Measurements from ENCODE around the gene CREB3.

Gene CREB3

DNA sequence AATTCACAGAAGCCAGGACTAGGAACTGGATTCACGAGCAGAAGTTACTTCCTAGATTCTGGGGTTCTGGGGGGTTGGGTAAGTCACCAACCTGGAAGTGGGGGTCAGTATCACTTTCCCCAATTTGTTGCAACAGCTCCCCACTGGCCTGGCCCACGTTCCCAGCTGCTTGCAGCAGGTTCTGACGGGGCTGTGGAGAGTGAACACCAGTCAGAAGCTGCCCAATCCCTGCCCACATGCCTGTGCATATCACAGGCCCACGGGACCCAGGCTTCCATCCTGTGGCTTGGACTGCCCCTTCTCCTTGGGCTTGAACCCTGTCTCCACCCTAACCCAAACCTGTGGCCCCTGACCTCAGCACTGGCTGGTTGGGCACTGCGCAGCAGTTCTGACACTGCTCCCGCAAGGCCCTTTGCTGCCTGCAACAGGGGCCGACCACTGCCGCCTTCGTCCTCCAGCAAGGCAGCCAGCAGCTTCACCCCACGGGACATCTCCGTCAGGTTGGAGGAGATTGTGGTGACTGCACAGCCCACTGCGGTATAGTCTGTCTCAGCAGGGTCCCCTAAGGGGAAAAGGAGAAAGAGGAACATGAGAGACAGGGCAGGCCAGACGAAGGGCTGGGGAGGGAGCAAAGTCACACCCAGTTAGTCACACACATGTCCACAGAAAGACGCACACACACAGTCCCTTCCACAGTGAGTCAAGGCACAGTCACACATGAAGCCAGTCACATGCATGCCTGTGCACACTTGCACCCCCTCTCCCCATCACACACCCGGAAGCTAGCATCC is 13.6 kb upstream of the CREB3 start:
- TF ChIP-seq POLR2AphosphoS5 (IDR thresholded peaks at IDR 0.05; ENCODE audit: low read depth, low read length), result no peak
- peak; percentile 71 for FAIRE-seq
- DNase-seq (ENCODE audit: insufficient read length, low spot score), result no peak

- TF ChIP-seq TAF1 (IDR thresholded peaks at IDR 0.05; ENCODE audit: low read depth, low read length) (no peak), POLR2AphosphoS5 (IDR thresholded peaks at IDR 0.05; ENCODE audit: low read depth, low read length) (no peak), POLR2A (IDR thresholded peaks at IDR 0.05; ENCODE audit: low read depth, low read length) (no peak), PAX5 (IDR thresholded peaks at IDR 0.05; ENCODE audit: insufficient read depth, low read length, severe bottlenecking) (no peak), POU2F2 (IDR thresholded peaks at IDR 0.05; ENCODE audit: low read depth, low read length) (no peak), SPI1 (IDR thresholded peaks at IDR 0.05; ENCODE audit: low read depth, low read length) (no peak)
Measured at GRCh38 chr9:35719546-35719945, 12.9 kb upstream of the CREB3 start.

DNA sequence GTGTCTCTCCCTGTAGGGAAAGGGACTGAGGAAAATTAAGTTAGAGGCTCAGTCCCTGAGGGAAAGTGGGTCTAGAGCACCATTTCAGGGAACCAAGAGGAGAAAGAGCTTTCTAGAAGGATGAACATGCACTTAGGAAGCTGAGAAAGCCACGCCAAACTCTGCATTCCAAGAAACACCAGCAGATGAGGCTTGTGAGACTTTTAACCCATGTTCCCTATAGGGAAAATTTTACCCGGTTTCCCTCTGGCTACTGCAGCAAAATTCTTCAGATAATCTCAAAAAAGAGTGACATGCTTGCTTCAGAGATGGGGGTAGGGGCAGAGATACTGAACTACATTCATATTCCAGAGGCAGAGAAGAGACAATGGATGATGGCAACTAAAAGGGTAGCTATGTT is 9.0 kb upstream of the CREB3 start:
- TF ChIP-seq SPI1 (IDR thresholded peaks at IDR 0.05; ENCODE audit: low read depth, low read length), result no peak
- TF ChIP-seq POLR2A (IDR thresholded peaks at IDR 0.05; ENCODE audit: low read depth, low read length), result no peak
- FAIRE-seq, result no peak
- DNase-seq (ENCODE audit: insufficient read length, low spot score), result no peak

More at GRCh38 chr9:35719546-35719945, 12.9 kb upstream of the CREB3 start:
- DNase-seq (ENCODE audit: insufficient read length, low spot score), result no peak
- FAIRE-seq, result no peak

- FAIRE-seq (no peak), DNase-seq (ENCODE audit: insufficient read length, low spot score) (no peak)
- TF ChIP-seq POLR2A (IDR thresholded peaks at IDR 0.05; ENCODE audit: low read depth, low read length) (no peak), TAF1 (IDR thresholded peaks at IDR 0.05; ENCODE audit: low read depth, low read length) (no peak), POLR2AphosphoS5 (IDR thresholded peaks at IDR 0.05; ENCODE audit: low read depth, low read length) (no peak), SPI1 (IDR thresholded peaks at IDR 0.05; ENCODE audit: low read depth, low read length) (no peak), PAX5 (IDR thresholded peaks at IDR 0.05; ENCODE audit: insufficient read depth, low read length, severe bottlenecking) (no peak), POU2F2 (IDR thresholded peaks at IDR 0.05; ENCODE audit: low read depth, low read length) (no peak)
Measured at GRCh38 chr9:35723908-35724307, 8.6 kb upstream of the CREB3 start.

- no peak for TF ChIP-seq SPI1 (IDR thresholded peaks at IDR 0.05; ENCODE audit: low read depth, low read length)
- no peak for TF ChIP-seq POU2F2 (IDR thresholded peaks at IDR 0.05; ENCODE audit: low read depth, low read length)
- TF ChIP-seq POLR2A (IDR thresholded peaks at IDR 0.05; ENCODE audit: low read depth, low read length), result no peak
- TF ChIP-seq POLR2AphosphoS5 (IDR thresholded peaks at IDR 0.05; ENCODE audit: low read depth, low read length), result no peak
- TF ChIP-seq PAX5 (IDR thresholded peaks at IDR 0.05; ENCODE audit: insufficient read depth, low read length, severe bottlenecking), result no peak
- FAIRE-seq, result no peak
- no peak for DNase-seq (ENCODE audit: insufficient read length, low spot score)
Measured at GRCh38 chr9:35725362-35725761, 7.1 kb upstream of the CREB3 start.

GRCh38 chr9:35726931-35727330 is 5.5 kb upstream of the CREB3 start:
- TF ChIP-seq SPI1 (IDR thresholded peaks at IDR 0.05; ENCODE audit: low read depth, low read length), result peak; percentile 24; the same call in 1 of the 2 replicates
- no peak for TF ChIP-seq PAX5 (IDR thresholded peaks at IDR 0.05; ENCODE audit: insufficient read depth, low read length, severe bottlenecking)
- DNase-seq (ENCODE audit: insufficient read length, low spot score) (no peak), FAIRE-seq (peak; percentile 60)

GRCh38 chr9:35727676-35728040 is 4.8 kb upstream of the CREB3 start:
- FAIRE-seq (peak; percentile 74), DNase-seq (ENCODE audit: insufficient read length, low spot score) (no peak)
- TF ChIP-seq SPI1 (IDR thresholded peaks at IDR 0.05; ENCODE audit: low read depth, low read length) (no peak), POLR2AphosphoS5 (IDR thresholded peaks at IDR 0.05; ENCODE audit: low read depth, low read length) (no peak), TAF1 (IDR thresholded peaks at IDR 0.05; ENCODE audit: low read depth, low read length) (no peak), POU2F2 (IDR thresholded peaks at IDR 0.05; ENCODE audit: low read depth, low read length) (no peak), PAX5 (IDR thresholded peaks at IDR 0.05; ENCODE audit: insufficient read depth, low read length, severe bottlenecking) (no peak)

- FAIRE-seq, result peak; percentile 84
- 0 out of 2 replicates have a peak, but pooled peaks have one; percentile 4 for TF ChIP-seq SPI1 (IDR thresholded peaks at IDR 0.05; ENCODE audit: low read depth, low read length)
- TF ChIP-seq TAF1 (IDR thresholded peaks at IDR 0.05; ENCODE audit: low read depth, low read length), result peak; percentile 64
- no peak for TF ChIP-seq PAX5 (IDR thresholded peaks at IDR 0.05; ENCODE audit: insufficient read depth, low read length, severe bottlenecking)
- peak; percentile 52; the same call in 1 of the 2 replicates for TF ChIP-seq POU2F2 (IDR thresholded peaks at IDR 0.05; ENCODE audit: low read depth, low read length)
- TF ChIP-seq POLR2A (IDR thresholded peaks at IDR 0.05; ENCODE audit: low read depth, low read length), result peak; percentile 75
- peak; percentile 83 for TF ChIP-seq POLR2AphosphoS5 (IDR thresholded peaks at IDR 0.05; ENCODE audit: low read depth, low read length)
- DNase-seq (ENCODE audit: insufficient read length, low spot score), result no peak
Measured at GRCh38 chr9:35728041-35728971, 4.2 kb upstream of the CREB3 start.

DNA sequence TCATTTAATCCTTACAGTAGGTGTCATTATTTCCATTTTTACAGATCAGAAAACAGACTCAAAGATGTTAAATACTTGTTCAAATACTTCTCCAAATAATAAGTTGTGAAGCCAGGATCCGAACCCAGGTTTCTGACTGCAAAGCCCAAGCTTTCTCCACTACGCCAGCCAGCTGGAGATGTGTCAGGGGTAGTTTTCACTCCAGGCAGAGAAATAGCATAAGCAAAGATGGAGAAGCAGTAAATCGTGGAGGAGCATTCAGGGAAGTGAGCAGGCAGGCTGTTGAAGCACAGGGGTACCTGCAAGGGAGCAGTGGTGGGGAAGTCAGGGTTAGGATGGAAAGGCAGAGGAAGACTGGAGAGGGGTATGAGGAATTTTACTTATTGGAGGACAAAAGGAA is 3.4 kb upstream of the CREB3 start:
- FAIRE-seq (no peak), DNase-seq (ENCODE audit: insufficient read length, low spot score) (no peak)
- no peak for TF ChIP-seq TAF1 (IDR thresholded peaks at IDR 0.05; ENCODE audit: low read depth, low read length)
- TF ChIP-seq POLR2AphosphoS5 (IDR thresholded peaks at IDR 0.05; ENCODE audit: low read depth, low read length), result no peak
- TF ChIP-seq SPI1 (IDR thresholded peaks at IDR 0.05; ENCODE audit: low read depth, low read length), result no peak
- no peak for TF ChIP-seq POU2F2 (IDR thresholded peaks at IDR 0.05; ENCODE audit: low read depth, low read length)
- TF ChIP-seq POLR2A (IDR thresholded peaks at IDR 0.05; ENCODE audit: low read depth, low read length), result no peak
- no peak for TF ChIP-seq PAX5 (IDR thresholded peaks at IDR 0.05; ENCODE audit: insufficient read depth, low read length, severe bottlenecking)

Data from GM12891 (cell line).